Fibroblast of gingiva (primary cell): ENCODE data around the gene TUBE1.
A peak's percentile ranks its signal among the peaks of the same experiment; 100 is the strongest.
"Not testable (repeated sequence)": the region's sequence is repeated elsewhere in the genome, so short reads cannot be mapped to it uniquely, and the experiment has no call there.

Experiments
- DNase-seq: peaks from one replicate; pipeline ENCODE4 v3.0.0-alpha.2; 2011; ENCODE audit warnings: low read depth

Gene TUBE1

GRCh38 chr6:112062966-112063365, 24.3 kb downstream of the TUBE1 start:
- DNase-seq: no peak

- no peak for DNase-seq
These were observed 25.7 kb downstream of the TUBE1 start for GRCh38 chr6:112061605-112062004.

- no peak for DNase-seq
These were observed 28.8 kb downstream of the TUBE1 start for GRCh38 chr6:112058243-112059032.

GRCh38 chr6:112054555-112055190, 32.6 kb downstream of the TUBE1 start:
- peak; percentile 24 for DNase-seq

- no peak for DNase-seq
These were observed 33.3 kb downstream of the TUBE1 start, which contains the start of gene CCN6 for GRCh38 chr6:112054001-112054400. Gene CCN6 (plus strand): TSS chr6:112054104. CDS start chr6:112054358, 254 bp downstream.

GRCh38 chr6:112051251-112051740, 36.0 kb downstream of the TUBE1 start:
- DNase-seq: not testable (repeated sequence)

- DNase-seq: no peak
These were observed 36.9 kb downstream of the TUBE1 start for GRCh38 chr6:112050429-112050828.

- DNase-seq: no peak
These were observed 37.3 kb downstream of the TUBE1 start for GRCh38 chr6:112049996-112050395.

GRCh38 chr6:112049026-112049799, 38.1 kb downstream of the TUBE1 start:
- DNase-seq: no peak

- not testable (repeated sequence) for DNase-seq
These were observed 39.8 kb downstream of the TUBE1 start for GRCh38 chr6:112047523-112047922.

GRCh38 chr6:112044856-112045255, 42.4 kb downstream of the TUBE1 start:
- peak; percentile 84 for DNase-seq

GRCh38 chr6:112044196-112044595, 43.1 kb downstream of the TUBE1 start:
- no peak for DNase-seq

- peak; percentile 88 for DNase-seq
These were observed 44.0 kb downstream of the TUBE1 start for GRCh38 chr6:112043032-112044007.

- DNase-seq: no peak
These were observed 45.7 kb downstream of the TUBE1 start for GRCh38 chr6:112041535-112041934.

GRCh38 chr6:112040956-112041355, 46.3 kb downstream of the TUBE1 start:
- DNase-seq: no peak

GRCh38 chr6:112039431-112039770, 47.9 kb downstream of the TUBE1 start:
- no peak for DNase-seq

GRCh38 chr6:112038756-112039430, 48.4 kb downstream of the TUBE1 start:
- DNase-seq: peak; percentile 23

GRCh38 chr6:112038268-112038667, 49.0 kb downstream of the TUBE1 start:
- DNase-seq: peak; percentile 36

GRCh38 chr6:112037783-112038216, 49.5 kb downstream of the TUBE1 start:
- DNase-seq: peak; percentile 97

GRCh38 chr6:112036088-112036637, 51.1 kb downstream of the TUBE1 start:
- DNase-seq: no peak
